GM04503 (cell line): ENCODE measurements around the gene TRAF1.

Source experiments
- DNase-seq: peaks from one replicate; pipeline ENCODE4 v3.0.0-alpha.2; 2012; ENCODE audit warnings: low read depth

Gene TRAF1

DNA sequence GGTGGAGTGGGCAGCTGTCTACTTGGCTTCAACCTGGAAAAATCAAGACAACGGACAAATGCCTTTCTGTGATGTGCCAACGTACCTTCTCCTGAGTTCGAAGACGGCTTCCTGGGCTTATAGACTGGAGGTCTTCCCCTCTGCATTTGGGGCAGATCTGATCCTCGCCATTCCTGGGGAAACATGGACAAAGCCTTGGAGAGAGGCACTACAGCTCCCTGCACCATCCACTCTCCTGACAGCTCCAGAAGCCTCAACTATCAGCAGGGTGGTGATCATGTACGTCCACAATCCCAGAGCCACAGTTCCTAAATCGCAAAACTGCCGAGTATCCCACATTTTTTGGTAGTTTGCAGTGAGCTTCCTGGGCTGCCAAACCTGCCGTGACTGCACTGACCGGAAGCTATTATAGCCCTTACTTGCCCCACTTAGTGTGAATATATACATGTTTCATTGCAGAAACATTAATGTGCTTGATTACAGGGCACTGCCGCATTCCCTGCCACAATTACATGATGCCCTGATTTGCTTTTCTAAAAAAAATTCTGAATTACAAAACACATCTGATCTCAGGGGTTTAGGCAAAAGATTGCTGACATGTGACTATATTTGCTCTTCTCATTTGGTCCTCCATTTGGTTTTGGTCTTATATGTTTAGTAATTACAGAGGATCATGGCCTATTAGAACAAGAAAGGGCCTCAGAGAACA lies 2.8 kb downstream of the TRAF1 start:
- no peak for DNase-seq

DNA sequence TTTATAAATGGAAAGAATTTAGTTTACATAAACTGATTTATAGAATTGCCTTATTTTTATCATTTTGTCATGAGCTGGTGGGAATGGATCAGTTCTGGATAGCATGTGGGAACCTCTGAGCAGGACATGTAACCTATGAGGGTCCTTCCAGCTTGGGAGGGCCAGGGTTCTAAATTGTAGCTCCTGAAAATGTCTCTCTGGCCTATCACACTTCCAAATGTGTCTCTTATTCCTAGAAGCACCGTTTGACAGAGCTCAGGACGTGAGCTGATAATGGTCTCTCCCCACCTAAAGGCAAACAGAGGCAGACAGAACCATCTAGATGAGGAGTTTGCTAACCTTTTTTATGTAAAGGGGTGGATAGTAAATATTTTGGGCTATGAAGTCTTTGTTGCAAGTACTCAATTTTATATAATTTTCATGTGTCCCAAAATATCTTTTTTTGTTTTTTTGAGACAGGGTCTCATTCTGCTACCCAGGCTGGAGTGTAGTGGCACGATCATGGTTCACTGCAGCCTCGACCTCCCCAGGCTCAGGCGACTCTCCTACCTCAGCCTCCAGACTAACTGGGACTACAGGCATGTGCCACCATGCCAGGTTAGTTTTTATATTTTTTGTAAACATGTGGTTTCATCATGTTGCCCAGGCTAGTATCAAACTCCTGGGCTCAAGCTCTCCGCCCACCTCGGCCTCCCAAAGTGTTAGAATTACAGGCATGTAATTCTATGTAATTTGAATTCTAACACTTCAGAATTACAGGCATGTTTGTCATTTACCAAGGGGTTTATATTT lies 4.0 kb downstream of the TRAF1 start:
- DNase-seq: no peak

DNA sequence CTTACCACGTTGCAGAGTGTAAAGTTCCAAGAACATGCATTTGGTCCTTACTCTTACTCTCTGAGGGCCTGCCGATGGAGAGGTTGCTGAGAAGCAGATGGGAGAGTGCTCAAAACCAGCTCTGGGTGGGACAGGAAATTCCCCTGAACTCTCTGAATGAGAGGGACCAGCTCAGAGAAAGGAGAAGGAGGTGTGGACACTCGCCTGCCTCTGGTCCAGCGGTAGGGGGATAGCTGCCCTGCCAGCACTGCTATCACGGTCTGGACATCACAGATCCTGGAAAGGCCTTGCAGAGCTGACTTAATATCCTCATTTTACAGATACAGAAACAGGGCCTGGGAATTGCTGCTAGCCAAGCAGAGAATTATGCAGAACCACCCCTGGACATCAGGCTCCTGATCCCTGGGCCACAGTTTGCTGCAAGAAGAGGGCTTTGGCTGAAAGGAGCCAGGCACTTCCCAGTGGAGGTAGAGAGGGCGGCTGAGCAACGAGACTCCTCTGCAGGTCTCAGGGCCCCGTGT lies 4.9 kb downstream of the TRAF1 start:
- no peak for DNase-seq

DNA sequence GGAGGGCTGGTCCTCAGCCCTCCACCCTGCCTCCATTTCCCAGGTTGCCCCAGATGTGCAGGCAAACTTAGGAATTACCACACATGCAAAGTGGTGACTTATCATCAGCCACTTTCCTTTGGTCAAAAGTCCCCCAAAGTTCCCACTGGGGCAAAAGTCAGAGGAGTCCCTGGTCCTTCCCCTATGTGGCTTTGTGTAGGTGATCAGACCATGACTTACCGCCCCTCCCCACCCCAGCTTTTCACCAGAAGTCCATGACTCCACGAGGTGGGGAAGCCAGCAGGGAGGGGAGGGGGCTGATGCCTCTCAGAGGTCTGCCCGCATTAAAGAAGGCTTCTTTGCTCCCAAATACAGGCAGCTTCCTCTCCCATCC lies 5.8 kb downstream of the TRAF1 start:
- DNase-seq: no peak

DNA sequence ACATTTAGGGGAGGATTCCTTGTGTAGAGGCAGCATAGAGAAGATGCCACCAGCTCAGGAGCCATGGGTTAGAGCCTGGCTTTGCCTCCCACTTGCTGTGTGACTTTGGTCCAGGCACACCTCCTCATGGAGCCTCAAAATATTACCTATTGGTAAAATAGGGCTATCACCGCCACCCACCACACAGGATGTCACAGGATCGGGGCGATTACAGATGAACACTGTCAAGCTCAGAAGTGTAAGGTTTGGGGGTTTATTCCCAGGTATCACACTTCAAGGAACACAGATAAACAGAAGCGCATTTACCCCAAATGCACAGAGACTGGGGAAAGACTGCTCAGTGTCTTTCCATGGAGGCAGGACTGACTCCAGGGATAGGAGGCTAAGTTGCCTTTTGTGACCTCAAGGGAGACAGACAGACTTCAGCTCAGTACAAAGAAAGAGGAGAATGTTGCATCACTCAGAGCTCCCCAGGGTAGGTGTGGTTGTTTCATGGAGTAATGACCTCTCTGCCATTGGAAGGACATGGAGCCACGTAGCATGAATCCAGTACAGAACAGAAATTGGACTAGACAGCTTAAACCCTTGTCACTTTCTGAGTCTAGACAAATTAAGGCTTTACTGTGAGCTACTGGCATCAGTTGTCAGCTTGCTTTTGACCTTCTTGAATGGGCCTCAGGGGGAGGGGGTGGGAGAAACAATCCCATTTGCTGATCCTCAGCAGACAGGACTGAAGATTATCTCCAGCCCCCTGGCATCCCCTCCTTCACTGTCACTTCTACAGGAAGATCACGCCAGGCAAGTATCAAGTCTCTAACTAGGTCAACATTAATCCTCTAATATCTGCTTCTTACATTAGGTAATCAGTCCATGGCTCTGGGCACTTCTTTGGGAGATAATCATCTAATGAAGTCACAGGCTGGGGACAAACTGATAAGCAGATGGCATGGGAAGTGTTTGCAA lies 6.5 kb downstream of the TRAF1 start:
- DNase-seq: no peak

DNA sequence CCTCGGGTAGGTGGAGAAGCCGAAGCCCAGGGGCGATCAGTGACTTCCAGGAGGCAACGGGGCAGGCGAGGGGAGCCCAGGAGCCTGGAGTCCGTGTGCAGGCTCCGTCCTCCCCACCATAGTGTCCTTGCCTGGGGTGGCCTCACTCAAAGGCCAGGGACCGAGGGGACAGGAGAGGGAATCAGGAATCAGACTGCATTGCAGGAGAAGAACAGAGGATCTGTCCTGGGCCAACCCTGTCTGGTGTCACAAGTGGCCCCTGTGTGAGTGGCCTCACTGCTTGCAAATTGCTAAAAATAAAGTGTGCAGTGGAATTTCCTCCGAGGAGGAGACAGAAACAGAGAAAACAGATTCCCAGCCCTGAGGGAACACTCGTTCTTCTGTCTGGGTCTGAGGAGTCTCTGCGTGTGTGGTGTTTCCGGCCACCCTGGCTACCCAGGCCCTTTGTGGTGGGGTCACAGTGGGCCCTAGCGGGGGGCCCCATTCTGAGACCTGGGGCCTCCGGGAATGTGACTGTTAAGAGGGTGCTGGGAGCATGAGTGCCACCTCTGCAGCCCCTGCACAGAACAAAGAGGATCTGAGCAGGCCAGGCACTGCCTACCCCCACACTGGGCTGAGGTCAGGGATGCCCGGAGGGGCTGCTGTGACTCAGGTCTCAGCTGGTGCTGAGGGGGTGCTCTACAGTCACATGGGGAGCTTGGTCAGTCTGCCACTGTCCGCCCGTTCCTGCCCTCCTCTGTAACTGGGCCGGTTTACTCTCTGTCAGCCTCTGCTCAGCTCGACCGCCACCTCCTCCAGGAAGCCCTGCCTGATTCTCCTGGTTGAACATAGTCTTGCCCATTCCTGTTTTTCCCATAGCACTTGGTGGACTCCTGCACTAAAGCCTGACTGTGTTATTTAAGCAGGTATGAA lies 7.4 kb downstream of the TRAF1 start:
- no peak for DNase-seq

DNA sequence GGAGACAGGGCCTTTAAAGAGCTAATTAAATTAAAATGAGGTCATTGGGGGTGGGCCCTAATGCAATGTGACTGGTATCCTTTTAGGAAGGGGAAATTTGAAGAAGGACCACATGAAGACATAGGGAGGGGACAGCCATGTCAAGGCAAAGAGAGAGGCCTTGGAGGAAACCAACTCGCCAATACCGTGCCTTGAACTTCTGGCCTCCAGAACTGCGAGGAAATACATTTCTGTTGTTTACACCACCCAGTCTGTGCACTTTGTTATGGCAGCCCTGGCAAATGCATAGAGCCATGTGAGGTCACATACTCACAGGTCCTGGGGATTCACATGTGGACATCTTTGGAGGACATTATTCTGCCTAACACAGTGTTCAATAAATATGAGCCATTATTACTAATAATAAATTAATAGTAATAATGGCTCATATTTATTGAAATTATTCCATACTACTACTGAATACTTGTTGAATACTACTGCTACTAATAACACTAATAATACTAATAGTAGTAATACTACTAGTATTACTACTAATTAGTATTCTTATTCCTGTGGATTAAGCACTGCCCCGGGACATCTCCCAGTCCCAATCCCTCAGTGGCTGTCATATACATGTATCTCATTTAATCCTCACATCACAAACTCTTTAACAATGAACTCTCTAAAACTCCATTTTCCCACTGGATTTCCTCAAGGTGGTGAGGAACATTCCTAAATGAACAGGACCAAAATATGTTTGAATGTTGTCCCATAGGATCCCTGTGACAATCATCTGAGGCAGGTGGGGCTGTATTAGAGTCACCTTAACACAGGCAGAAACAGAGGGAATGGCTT lies 8.4 kb downstream of the TRAF1 start:
- no peak for DNase-seq

DNA sequence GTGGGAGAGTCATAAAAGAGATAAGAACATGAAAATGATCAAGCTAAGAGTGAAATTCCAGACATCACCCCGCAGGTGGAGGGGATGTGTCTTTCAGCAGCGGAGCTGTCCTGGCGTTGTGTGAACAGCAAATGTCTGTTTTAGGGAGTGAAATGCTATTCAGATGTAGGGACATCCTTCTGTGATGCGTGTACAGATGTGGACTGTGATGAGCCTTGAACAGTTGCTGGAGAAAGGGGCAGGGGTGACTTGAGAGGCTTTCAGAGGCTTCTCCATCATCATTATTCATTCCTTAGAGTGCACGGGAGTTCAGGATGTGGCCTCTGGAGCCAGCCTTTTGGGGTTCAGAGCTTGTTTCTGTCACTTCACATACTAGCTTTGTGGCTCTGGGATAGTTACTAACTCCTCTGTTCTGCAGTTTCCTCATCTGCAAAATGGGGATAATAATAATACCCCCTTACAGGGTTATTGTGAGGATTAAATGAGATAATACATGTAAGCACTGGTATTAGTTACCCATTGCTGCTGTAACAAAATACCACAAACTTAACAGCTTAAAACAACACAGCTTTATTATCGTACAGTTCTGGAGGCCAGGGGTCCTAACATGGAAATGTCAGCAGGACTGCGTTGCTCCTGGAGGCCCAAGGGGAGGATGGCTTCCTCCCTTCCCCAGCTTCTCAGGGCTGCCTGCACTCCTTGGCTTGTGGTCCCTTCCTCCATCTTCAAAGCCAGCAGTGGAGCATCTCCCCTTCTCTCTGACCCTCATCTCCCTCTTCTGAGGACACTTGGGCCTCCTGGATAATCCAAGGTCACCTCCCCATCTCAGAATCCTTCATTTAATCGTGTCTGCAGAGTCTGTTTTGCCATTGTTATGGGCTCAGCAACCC lies 9.4 kb downstream of the TRAF1 start:
- no peak for DNase-seq

DNA sequence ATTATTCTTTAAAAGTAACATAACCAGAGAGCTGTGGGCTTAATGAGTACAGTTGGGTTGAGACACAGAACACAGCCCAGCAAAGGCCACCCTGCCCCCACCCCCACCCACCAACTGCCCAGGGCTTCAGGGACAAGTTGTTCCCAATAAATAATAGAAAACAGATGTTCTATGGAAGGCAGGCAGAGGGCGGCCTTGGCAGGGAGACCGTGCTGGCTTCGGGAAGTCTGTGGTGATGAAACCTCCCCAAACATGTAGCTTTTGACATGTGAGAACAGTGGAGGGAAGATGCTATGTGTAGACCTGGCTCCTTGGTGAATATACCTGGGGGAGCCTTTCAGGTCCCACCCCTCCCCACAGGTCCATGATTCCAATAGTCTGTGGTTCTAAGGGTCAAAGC lies 10.0 kb downstream of the TRAF1 start:
- no peak for DNase-seq

DNA sequence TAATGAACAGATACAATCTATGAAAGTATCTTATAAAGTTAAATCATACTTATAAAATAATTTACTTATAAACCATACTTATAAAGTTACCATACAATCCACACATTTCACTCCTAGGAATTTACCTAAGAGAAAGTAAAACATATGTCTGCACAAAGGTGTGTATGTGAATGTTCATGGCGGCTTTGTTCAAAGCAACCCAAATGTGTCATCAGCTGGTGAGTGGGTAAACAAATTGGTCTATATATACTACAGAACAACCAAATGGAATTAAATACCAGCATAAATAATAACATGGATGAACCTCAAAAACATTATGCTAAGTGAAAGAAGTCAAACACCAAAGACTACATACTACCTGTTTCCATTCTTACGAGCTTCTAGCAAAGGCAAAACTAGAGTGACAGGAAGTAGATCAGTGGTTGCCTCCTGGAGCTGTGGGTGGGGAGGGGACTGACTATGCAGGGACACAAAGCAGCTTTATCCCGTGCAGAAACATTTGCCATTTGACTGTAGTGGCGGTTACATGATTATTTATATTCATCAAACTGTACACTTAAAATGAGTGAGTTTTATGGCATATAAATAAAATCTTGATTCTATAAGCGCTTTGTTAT lies 10.6 kb downstream of the TRAF1 start:
- no peak for DNase-seq

DNA sequence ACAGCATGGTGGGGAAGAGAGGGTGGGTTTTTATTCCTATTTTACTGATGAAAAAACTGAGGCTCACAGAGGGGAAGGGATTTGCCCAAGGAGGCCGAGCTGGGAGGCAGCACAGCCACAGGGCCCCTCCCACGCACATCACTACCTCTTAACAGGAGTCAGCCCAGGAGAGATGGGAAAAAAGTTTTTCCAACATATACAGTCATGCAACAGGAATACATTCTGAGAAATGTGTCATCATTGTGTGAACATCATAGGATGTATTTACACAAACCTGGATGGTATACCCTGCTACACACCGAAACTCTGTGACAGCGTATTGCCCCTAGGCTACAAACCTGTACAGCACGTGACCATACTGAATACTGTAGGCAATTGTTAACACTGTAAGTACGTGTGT lies 11.6 kb downstream of the TRAF1 start:
- no peak for DNase-seq

DNA sequence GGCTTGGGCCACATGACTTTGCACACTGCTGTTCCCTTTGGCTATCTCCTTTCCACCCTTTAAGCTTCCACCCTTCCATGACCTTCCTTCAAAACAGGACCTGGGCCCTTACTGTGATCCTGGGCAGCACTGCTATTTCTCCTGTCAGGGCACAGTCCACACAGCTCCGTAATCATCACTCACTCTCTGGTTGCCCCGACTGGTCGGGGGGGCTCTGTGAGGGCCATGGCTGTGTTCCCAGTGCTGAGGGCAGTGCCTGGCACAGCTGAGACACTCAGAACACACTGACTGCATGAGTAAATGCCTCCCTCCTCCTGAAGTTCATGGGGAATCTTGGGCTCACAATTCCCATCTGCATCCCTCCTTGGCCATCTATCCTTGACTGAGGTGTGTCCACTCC lies 12.2 kb downstream of the TRAF1 start:
- DNase-seq: no peak

DNA sequence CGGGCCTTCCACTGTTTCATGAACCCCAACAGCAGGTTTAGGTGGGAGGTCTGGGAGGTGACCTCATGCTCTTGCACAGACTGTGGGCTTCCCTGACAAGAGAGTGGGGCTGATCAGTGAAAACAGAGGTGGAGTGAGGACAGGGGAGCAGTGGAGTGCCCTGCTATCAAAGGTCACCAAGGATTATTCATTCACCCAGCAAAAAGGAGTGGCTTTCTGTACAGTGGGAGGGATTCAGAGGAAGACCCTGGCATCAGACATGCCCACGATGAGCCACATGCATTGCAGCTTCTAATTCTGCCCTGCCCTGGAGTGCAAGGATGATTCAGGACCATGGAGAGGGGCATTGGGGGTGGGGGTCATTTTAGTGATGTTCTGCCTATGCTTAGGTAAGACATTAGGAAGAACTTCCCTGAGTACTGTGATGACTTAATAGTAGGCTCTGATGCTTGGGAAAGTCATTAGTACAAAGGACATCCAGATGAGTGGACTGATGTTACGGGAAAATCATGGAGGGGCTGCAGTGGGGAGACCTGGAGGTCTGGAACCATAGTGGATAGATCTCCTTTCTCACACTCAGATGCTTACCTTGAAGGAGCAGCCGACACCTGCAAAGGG lies 12.8 kb downstream of the TRAF1 start:
- DNase-seq: no peak

DNA sequence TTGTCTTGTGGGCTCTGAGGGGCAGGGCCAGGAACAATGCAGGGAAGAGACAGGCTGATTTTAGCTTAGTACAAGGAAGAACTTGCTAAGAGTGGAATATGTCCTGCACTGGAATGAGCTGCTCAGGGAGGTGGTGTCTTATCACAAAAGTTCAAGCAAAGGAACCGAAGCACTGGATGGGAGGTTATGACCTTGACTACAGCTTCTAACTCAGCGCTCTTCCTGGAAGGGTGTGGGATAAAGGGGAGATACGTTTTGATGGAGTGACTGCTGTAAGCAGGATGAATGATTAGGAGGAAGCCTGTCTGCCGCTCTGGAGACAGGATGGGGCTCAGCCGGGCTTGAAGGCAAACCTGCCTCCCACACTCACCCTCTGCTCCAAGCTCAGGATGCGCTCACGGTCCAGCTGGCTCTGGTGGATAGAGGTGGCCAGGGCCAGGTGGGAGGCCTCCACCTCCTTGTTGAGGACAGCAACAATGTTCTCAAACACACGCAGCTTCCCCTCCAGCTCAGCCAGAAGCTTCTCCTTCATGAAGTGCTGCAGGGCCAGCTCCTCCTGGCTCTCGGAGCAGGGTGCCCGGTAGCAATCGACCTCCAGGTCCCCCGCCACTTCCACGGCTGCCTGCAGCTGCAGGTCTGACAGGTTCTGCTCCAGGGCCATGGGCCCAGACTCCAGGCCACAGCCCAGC lies 13.5 kb downstream of the TRAF1 start:
- DNase-seq: no peak

DNA sequence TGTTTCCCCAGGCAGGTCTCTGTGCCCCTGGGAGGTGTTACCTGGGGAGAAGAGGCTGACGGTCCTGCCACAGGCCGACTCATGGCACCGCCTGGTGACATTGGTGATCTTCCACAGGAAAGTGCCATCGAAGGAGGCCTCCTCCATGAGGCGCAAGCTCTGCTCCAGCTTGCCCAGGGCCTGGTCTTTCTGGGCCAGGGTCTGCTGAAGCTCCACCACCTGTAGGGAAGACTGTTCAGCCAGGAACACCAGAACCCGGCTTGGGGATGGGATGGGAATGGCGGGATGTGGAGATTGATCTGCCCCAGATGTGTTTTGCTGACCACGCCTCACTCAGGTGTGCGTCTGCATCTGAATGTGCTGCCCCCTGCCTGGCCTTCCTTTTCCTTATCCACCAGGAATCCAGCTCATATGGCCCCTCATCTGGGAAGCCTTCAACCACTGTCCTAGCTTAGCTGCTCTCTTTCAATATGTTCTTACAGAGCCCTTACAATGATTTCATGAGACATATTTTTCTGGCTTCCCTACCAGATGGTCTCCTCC lies 15.2 kb downstream of the TRAF1 start:
- DNase-seq: no peak

DNA sequence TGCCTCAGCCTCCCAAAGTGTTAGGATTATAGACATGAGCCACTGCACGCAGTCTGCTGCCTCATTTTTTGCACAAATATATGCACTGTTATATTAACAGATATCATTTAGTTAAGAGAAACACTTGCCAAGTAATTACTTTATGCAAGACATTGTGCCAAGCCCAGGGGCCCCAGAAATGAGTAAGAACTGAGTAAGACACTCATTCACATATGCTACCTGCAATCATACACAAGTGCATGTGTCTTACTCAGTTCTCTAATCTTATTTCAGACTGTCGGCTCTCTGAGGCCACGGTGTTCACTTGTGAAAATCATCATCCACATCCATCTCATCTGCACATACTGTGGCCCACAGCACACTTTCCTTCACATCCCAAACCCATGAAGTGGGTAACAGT lies 16.0 kb downstream of the TRAF1 start:
- no peak for DNase-seq

DNA sequence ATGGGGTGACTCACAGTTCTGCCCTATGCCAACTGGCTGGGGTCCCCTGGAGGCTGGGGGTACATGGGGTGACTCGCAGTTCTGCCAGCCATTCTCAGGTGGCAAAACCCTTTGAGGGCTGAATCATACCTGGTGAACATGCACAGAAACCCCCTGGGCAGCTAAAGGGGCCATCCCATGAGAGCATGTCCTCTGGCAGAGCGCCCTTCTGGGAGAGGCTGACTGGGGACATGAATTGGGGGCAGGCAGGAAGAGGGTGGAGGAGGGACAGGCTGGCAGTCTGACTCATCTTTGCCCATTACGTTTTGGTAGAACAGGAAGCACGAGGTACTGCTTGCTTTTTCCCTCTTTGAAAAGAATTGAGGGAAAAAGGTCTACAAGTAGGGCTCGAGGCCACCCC lies 16.7 kb downstream of the TRAF1 start:
- DNase-seq: no peak
